Upper lobe of left lung (tissue), 6 donors: Measurements from ENCODE around the gene NRXN3. TPM values are rescaled to one million over a fixed set of nuclear protein-coding genes. Genes with fewer than 3 reads are reported as not detected.

Experiments used
- ATAC-seq, 2 donors: fragments of 200-7000 bp; cut with Tn5 transposase; one replicate each; pipeline ENCODE4 v1.9.1; 2022; ENCODE audit warnings: mild to moderate bottlenecking in 2 of 2, moderate library complexity in 2 of 2; ENCODE audit not compliant: low FRiP score in 2 of 2
- DNase-seq, 2 donors: peaks; one replicate each; pipeline ENCODE4 v3.0.0-alpha.2; 2019 to 2020
- H3K27ac ChIP-seq, 4 donors: fragments of 200-600 bp; sonication (generic); one replicate each; pipeline ENCODE4 v1.5.1; 2016 to 2019
- H3K27me3 ChIP-seq, 4 donors: fragments of 200-600 bp; sonication (generic); one replicate each; pipeline ENCODE4 v1.5.1; 2017 to 2019
- H3K36me3 ChIP-seq, 4 donors: fragments of 200-600 bp; sonication (generic); one replicate each; pipeline ENCODE4 v1.5.1; 2016 to 2019
- H3K4me1 ChIP-seq, 4 donors: fragments of 200-600 bp; sonication (generic); one replicate each; pipeline ENCODE4 v1.5.1; 2018 to 2019
- H3K4me3 ChIP-seq, 4 donors: fragments of 200-600 bp; sonication (generic); one replicate each; pipeline ENCODE4 v1.5.1; 2017 to 2019; ENCODE audit warnings: mild to moderate bottlenecking in 2 of 4, moderate library complexity in 1 of 4
- H3K9me3 ChIP-seq, 4 donors: fragments of 200-600 bp; sonication (generic); one replicate each; pipeline ENCODE4 v1.5.1; 2018 to 2019
- CTCF ChIP-seq, 6 experiments: fragments of 450-650 bp in 4 of 6; fragments of 200-600 bp in 2 of 6; sonication (generic) in 2 of 6; IDR thresholded peaks; one replicate each; pipeline ENCODE4 v1.5.1; 2016 to 2019; ENCODE audit warnings: antibody characterized with exemption in 6 of 6
- EP300 ChIP-seq, 4 donors: sonication (generic); formaldehyde crosslinking; IDR thresholded peaks; one replicate each; pipeline ENCODE4 v1.5.1; 2017; ENCODE audit warnings: antibody characterized with exemption in 4 of 4, control low read depth in 2 of 4
- POLR2A ChIP-seq, 4 donors: fragments of 450-650 bp; IDR thresholded peaks; one replicate each; pipeline ENCODE4 v1.5.1; 2016 to 2017; ENCODE audit warnings: antibody characterized with exemption in 4 of 4, mild to moderate bottlenecking in 2 of 4
- POLR2AphosphoS5 ChIP-seq, 2 donors: sonication (generic); formaldehyde crosslinking; IDR thresholded peaks; one replicate each; pipeline ENCODE4 v1.5.1; 2017; ENCODE audit warnings: antibody characterized with exemption in 2 of 2
- WGBS, 2 donors: methylation state at CpG; one replicate each; pipeline ENCODE4 v1.1.5; 2017 to 2018; 5-methylcytosine and 5-hydroxymethylcytosine counted together
- total RNA-seq, 6 donors: library from RNA; depleted of rRNA in 4 of 6; stranded (reverse); fragments of >200 nt in 4 of 6; gene quantifications; one replicate each; pipeline versions ENCODE4 v1.1.0 to v1.2.1, GENCODE V29; 2016 to 2021
- donor health status: DM: no; HTN: no; CAD: no; lungs with moderate emphysema.
- donor health status: DM: no; HTN: yes; CAD: no; lungs with severe emphysema.

NRXN3 gene
- total RNA-seq, 6 donors from 2014 or later = 4.4 to 14.9 (median 7.2) TPM

GRCh38 chr14:78710963-78711362 is 540.8 kb downstream of the NRXN3 start:
- no peak overlapping the region for H3K4me3 ChIP-seq
- no peak for TF ChIP-seq EP300 (IDR thresholded peaks at IDR 0.05)
- no peaks in the 10 kb centered on the region for H3K4me1 ChIP-seq
- 84 to 88% methylated on average over 4 of the region's 4 CpGs for WGBS, 2 donors
- ATAC-seq (no peak), DNase-seq (no peak)
- no peak overlapping the region for H3K27ac ChIP-seq
- no peaks in the 10 kb centered on the region for H3K9me3 ChIP-seq
- H3K36me3 ChIP-seq = no peaks in the 10 kb centered on the region
- H3K27me3 ChIP-seq = no peaks in the 10 kb centered on the region

- H3K4me3 ChIP-seq = no peak overlapping the region
- H3K4me1 ChIP-seq = no peaks in the 10 kb centered on the region
- ATAC-seq = no peak
- no peak overlapping the region for H3K27ac ChIP-seq
- H3K9me3 ChIP-seq = no peaks in the 10 kb centered on the region
- no peak for DNase-seq
- no peaks in the 10 kb centered on the region for H3K36me3 ChIP-seq
- no peak for TF ChIP-seq POLR2AphosphoS5 (IDR thresholded peaks at IDR 0.05)
- no peaks in the 10 kb centered on the region for H3K27me3 ChIP-seq
These were observed 543.5 kb downstream of the NRXN3 start for GRCh38 chr14:78713716-78714115.

- DNase-seq = peak in 1 of 2 donors; percentile 22
- 92 to 96% methylated on average over 18 of the region's 18 CpGs for WGBS, 2 donors
- peak in 1 of 2 donors; percentile 46 for ATAC-seq
- Histone ChIP-seq H3K36me3 (no peaks in the 10 kb centered on the region), H3K27ac (no peak overlapping the region), H3K4me3 (no peak overlapping the region), H3K4me1 (no peaks in the 10 kb centered on the region), H3K27me3 (no peaks in the 10 kb centered on the region), H3K9me3 (no peaks in the 10 kb centered on the region)
- TF ChIP-seq POLR2A (IDR thresholded peaks at IDR 0.05) = no peak
These were observed 544.5 kb downstream of the NRXN3 start for GRCh38 chr14:78714711-78715110.

GRCh38 chr14:78721756-78722480 is 551.7 kb downstream of the NRXN3 start:
- H3K36me3 ChIP-seq = no peaks in the 10 kb centered on the region
- no peaks in the 10 kb centered on the region for H3K9me3 ChIP-seq
- 58 to 72% methylated on average over 5 to 6 of the region's 6 CpGs for WGBS, 2 donors
- ATAC-seq = no peak
- TF ChIP-seq CTCF (IDR thresholded peaks at IDR 0.05) = no peak
- H3K4me3 ChIP-seq = no peak overlapping the region
- no peak for DNase-seq
- no peaks in the 10 kb centered on the region for H3K27me3 ChIP-seq
- no peaks in the 10 kb centered on the region for H3K4me1 ChIP-seq
- no peak overlapping the region for H3K27ac ChIP-seq

GRCh38 chr14:78725086-78725485 is 554.9 kb downstream of the NRXN3 start:
- no peak for TF ChIP-seq POLR2A (IDR thresholded peaks at IDR 0.05)
- TF ChIP-seq EP300 (IDR thresholded peaks at IDR 0.05) = no peak
- no peak for TF ChIP-seq CTCF (IDR thresholded peaks at IDR 0.05)
- no peak for TF ChIP-seq POLR2AphosphoS5 (IDR thresholded peaks at IDR 0.05)
- no peak for ATAC-seq
- 67 to 69% methylated on average over 1 of the region's 1 CpG for WGBS, 2 donors

GRCh38 chr14:78737116-78737515 is 566.9 kb downstream of the NRXN3 start:
- 59 to 60% methylated on average over 3 of the region's 3 CpGs for WGBS, 2 donors
- no peaks in the 10 kb centered on the region for H3K4me1 ChIP-seq
- DNase-seq (no peak), ATAC-seq (no peak)
- no peaks in the 10 kb centered on the region for H3K27me3 ChIP-seq
- no peaks in the 10 kb centered on the region for H3K9me3 ChIP-seq
- TF ChIP-seq EP300 (IDR thresholded peaks at IDR 0.05) (no peak), CTCF (IDR thresholded peaks at IDR 0.05) (no peak), POLR2A (IDR thresholded peaks at IDR 0.05) (no peak), POLR2AphosphoS5 (IDR thresholded peaks at IDR 0.05) (no peak)
- no peak overlapping the region for H3K27ac ChIP-seq
- no peak overlapping the region for H3K4me3 ChIP-seq
- H3K36me3 ChIP-seq = no peaks in the 10 kb centered on the region

More at GRCh38 chr14:78725086-78725485, 554.9 kb downstream of the NRXN3 start:
- Histone ChIP-seq H3K27me3 (no peaks in the 10 kb centered on the region), H3K36me3 (no peaks in the 10 kb centered on the region), H3K9me3 (no peaks in the 10 kb centered on the region), H3K4me3 (no peak overlapping the region), H3K27ac (no peak overlapping the region), H3K4me1 (no peaks in the 10 kb centered on the region)
- no peak for DNase-seq
